ENCODE results near the gene BOLA3.
"Not testable (repeated sequence)": the region's sequence is repeated elsewhere in the genome, so short reads cannot be mapped to it uniquely, and the experiment has no call there.

Gene BOLA3

GRCh38 chr2:74130211-74130995 is 17.3 kb downstream of the BOLA3 start:
- TF ChIP-seq, protein P1, sequence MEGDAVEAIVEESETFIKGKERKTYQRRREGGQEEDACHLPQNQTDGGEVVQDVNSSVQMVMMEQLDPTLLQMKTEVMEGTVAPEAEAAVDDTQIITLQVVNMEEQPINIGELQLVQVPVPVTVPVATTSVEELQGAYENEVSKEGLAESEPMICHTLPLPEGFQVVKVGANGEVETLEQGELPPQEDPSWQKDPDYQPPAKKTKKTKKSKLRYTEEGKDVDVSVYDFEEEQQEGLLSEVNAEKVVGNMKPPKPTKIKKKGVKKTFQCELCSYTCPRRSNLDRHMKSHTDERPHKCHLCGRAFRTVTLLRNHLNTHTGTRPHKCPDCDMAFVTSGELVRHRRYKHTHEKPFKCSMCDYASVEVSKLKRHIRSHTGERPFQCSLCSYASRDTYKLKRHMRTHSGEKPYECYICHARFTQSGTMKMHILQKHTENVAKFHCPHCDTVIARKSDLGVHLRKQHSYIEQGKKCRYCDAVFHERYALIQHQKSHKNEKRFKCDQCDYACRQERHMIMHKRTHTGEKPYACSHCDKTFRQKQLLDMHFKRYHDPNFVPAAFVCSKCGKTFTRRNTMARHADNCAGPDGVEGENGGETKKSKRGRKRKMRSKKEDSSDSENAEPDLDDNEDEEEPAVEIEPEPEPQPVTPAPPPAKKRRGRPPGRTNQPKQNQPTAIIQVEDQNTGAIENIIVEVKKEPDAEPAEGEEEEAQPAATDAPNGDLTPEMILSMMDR (conservative IDR thresholded peaks at IDR 0.05) = no peak
- TF ChIP-seq ZFX (IDR thresholded peaks at IDR 0.05) = no peak
- no peak overlapping the region for H3K27ac ChIP-seq

DNA sequence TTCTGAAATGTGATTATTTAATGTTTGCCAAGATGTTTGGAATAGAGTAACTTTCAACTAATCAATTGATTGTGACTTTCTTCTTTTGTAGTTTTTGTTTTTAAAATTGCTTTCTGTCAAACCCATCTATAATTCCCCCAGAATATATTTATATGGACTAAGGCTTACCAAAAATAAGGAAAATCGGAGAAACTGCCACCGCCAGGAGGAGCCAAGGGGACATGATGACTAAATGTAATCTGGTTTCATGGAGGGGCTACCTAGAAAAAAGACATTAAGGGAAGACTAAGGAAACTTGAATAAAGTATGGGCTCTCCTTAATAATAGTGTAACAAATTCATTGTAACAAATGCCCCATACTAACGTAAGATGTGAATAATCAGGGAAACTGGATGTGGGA is 19.5 kb downstream of the BOLA3 start:
- no peak for TF ChIP-seq ZFX (IDR thresholded peaks at IDR 0.05)
- TF ChIP-seq, protein P1 (conservative IDR thresholded peaks at IDR 0.05) = no peak
- no peak overlapping the region for H3K27ac ChIP-seq

GRCh38 chr2:74123955-74124354 is 23.8 kb downstream of the BOLA3 start:
- not testable (repeated sequence) for H3K27ac ChIP-seq

DNA sequence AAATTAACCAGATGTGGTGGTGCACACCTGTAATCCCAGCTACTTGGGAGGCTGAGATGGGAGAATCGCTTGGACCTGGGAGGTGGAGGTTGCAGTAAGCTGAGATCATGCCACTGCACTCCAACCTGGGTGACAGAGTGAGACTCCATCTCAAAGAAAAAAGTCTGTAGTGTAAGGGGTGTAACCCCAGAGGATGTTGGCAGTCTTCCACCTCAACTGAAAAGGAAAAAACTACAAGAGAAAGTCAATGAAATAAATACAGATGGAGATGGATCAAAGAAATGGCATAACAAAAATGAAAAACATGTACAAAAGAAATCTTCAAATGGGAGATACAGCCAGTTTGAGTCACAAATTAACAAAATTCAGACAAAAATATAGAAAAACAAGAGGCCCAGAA is 25.9 kb downstream of the BOLA3 start:
- not testable (repeated sequence) for H3K27ac ChIP-seq

DNA sequence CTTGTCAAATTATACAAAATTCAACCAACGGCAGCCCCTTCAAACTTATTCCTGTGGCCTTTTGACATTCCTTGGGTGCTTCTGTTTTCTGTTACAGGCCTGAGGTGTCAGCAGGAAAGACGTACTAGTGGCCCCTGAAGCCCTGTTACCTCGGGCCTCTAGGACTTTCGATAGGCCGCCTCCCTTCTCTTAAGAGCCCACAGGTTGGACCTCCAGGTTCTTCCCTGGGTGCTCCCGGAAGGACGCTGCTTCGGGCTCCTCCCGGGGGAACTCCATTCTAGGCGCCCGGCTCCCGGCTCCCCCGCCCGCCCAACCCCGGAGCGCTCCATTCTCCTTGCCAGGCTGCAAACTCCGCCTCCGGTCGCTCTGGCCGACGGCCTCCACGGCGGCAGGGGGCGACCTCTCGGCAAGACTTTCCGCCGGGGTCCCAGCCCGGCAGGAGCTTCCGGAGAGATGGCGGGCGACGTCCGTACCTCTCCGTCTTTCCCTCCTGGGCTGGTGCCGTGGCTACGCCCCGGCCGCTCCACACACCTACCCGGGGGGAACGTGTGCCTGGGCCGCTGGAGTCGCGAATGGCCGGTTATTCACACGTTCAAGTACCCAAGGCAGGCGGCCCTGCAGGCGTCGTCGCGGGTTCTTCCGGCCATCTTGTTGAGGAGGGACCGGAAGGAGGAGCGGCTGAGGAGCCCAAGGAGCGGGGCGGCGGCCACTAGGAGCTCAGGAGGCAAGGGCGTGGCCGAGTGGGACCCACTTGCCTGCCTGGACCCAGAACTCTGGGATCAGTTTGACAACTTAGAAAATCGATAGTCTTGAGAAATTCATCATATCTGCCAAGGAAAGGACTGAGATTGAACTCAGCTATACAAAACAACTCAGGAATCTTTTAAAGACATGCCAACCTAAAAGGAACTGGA is 27.5 kb downstream of the BOLA3 start:
- TF ChIP-seq, protein P1 (conservative IDR thresholded peaks at IDR 0.05) = peak; percentile 65
- TF ChIP-seq ZFX (IDR thresholded peaks at IDR 0.05) = no peak
- H3K27ac ChIP-seq = peak overlapping the region; percentile 78

DNA sequence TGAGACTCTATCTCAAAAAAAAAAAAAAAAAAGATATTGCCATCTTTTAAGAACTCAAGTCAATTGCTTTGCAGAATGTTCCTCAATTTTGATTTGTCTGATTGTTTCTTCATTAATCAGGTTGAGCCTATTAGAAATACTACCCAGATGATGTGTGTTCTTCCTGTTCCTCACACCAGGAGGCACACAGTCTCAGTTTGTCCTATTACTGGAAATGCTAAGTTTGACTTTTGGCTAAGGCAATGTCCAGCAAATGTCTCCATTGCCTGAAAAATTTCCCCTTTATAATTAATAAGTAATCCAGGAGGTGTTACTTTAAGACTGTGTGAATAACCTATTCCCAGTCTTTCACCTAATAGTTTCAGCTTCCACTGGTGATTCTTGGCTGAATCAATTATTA is 28.4 kb downstream of the BOLA3 start:
- TF ChIP-seq, protein P1 (conservative IDR thresholded peaks at IDR 0.05) = no peak
- no peak for TF ChIP-seq ZFX (IDR thresholded peaks at IDR 0.05)

DNA sequence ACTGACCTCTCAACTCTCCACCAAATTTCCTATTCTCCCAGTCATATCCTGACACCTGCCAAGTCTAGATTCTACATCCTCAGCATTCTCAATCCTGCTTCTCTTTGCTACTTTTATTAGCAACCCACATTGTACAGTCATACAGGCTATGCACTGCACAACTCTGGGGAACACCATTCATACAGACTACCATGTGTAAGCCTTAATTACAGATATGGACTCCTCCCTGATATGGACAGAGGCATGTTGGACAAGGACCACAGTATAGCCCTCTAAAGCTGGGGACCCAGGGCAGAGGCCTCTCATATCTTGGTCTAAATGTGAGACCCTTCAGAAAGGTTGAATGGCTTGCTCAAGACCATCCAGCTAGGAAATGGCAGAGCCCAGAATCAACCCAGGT is 36.3 kb downstream of the BOLA3 start:
- no peak overlapping the region for H3K27ac ChIP-seq
- TF ChIP-seq, protein P1 (conservative IDR thresholded peaks at IDR 0.05) = no peak
- no peak for TF ChIP-seq ZFX (IDR thresholded peaks at IDR 0.05)

More for the DNA sequence above, 28.4 kb downstream of the BOLA3 start:
- H3K27ac ChIP-seq = no peak overlapping the region

DNA sequence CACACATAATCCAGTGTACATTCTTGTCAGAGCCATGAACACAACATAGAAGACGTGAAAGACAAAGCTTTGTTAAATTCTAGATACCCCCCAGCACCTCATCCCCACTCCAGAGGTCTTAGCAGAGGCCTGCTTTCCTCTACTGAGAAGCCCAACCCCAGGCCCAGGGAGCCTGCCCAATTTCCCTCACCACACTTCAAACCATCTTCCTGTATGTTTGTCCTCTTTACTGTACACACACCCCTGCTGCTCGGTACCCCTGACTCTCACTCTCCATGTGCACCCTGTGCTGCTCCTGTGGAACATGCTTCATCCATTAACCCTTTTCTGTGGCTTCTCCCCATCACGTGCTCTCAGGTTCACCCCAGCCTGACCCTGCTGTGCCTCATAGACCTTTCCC is 37.2 kb downstream of the BOLA3 start:
- no peak overlapping the region for H3K27ac ChIP-seq
- TF ChIP-seq, protein P1 (conservative IDR thresholded peaks at IDR 0.05) = no peak
- TF ChIP-seq ZFX (IDR thresholded peaks at IDR 0.05) = no peak

Measured in C4-2B (cell line).